GM21825 (cell line): ENCODE results near the gene MAP2K2.

Experiments
- ATAC-seq: cut with Tn5 transposase; IDR thresholded peaks from one replicate; pipeline ENCODE4 v1.9.1; 2021; ENCODE audit warnings: mild to moderate bottlenecking, moderate library complexity; ENCODE audit not compliant: unreplicated experiment

The MAP2K2 gene

GRCh38 chr19:4062419-4063368 is 61.2 kb downstream of the MAP2K2 start:
- no peak for ATAC-seq

- ATAC-seq = no peak
These were observed 62.1 kb downstream of the MAP2K2 start for GRCh38 chr19:4061683-4062418.

- no peak for ATAC-seq
These were observed 62.7 kb downstream of the MAP2K2 start for GRCh38 chr19:4061178-4061682.

- no peak for ATAC-seq
These were observed 63.2 kb downstream of the MAP2K2 start for GRCh38 chr19:4060621-4061177.

GRCh38 chr19:4059891-4060620 is 63.9 kb downstream of the MAP2K2 start:
- ATAC-seq = no peak

DNA sequence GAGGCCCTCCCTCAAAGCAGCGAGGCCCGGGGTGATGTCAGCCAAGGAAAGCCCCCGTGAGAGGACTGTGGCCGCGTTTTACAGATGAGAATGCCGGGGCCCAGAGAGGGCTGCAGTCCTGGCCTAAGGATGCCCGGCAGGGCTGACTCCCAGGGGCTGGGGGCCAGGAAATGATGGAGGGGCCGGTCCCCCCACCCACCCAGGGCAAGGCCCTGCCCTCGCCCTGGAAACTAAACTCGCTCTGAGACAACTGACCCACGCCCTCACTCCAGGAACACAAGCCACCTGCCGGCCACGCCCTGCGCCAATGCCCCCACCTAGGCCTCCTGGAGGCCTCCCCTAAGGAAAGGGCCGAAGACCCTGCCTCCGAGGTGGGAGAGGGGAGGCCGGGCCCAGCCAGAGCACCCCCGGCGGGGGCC is 64.5 kb downstream of the MAP2K2 start:
- ATAC-seq = no peak

- no peak for ATAC-seq
These were observed 65.0 kb downstream of the MAP2K2 start for GRCh38 chr19:4058693-4059452.

- no peak for ATAC-seq
These were observed 65.8 kb downstream of the MAP2K2 start for GRCh38 chr19:4057931-4058692.

DNA sequence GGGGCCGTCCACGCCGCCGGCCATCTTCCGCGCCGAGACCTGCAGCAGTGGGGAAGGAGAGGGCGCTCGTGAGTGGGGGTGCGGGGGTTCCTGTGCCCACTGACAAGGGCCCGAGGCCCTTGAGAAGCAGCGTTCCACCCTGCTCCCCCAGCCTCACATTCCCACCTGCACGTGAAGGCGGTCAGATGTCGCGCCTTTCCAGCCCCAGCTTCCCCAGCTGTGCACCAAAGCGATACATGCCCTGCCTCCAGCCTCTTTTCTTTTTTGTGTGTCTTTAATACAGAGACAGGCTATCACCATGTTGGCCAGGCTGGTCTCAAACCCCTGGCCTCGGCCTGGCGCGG is 68.7 kb downstream of the MAP2K2 start:
- no peak for ATAC-seq

DNA sequence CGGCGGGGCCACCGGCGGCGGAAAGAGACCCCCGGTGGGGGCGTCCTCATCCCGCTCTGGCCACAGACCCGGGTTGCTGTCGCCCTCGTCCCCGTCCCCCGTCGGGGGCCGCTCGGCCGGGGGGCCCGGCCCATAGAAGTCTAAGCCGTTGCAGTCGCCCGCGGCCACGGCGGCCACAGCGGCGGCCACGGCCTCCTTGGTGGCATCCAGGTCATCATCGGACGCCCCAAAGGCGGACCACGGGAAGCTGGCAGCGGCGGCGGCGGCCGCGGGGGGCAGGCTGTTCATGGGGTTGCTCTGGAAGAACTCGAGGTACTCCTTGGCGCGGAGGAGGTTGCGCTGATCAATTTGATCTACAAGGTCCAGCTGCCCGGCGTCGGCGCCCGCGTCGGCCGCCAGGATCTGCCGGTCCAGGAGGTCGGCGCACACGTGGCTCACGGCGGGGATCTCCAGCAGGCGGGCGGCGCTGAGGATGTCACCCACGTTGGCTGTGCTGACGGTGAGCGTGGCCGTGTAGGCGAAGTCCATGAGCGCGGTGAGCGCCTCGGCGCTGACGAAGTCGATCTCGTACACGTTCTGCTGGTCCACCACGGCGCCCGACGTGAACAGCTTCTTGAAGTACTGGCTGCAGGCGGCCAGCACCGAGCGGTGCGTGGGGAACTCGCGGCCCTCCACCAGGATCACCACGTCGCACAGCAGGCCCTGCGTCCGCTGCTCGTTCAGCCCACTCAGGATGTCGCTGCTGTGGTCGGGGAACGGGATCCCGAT is 69.3 kb downstream of the MAP2K2 start:
- no peak for ATAC-seq

- ATAC-seq = no peak
These were observed 70.2 kb downstream of the MAP2K2 start for GRCh38 chr19:4053423-4054324.

- no peak for ATAC-seq
These were observed 70.9 kb downstream of the MAP2K2 start for GRCh38 chr19:4052993-4053422.

DNA sequence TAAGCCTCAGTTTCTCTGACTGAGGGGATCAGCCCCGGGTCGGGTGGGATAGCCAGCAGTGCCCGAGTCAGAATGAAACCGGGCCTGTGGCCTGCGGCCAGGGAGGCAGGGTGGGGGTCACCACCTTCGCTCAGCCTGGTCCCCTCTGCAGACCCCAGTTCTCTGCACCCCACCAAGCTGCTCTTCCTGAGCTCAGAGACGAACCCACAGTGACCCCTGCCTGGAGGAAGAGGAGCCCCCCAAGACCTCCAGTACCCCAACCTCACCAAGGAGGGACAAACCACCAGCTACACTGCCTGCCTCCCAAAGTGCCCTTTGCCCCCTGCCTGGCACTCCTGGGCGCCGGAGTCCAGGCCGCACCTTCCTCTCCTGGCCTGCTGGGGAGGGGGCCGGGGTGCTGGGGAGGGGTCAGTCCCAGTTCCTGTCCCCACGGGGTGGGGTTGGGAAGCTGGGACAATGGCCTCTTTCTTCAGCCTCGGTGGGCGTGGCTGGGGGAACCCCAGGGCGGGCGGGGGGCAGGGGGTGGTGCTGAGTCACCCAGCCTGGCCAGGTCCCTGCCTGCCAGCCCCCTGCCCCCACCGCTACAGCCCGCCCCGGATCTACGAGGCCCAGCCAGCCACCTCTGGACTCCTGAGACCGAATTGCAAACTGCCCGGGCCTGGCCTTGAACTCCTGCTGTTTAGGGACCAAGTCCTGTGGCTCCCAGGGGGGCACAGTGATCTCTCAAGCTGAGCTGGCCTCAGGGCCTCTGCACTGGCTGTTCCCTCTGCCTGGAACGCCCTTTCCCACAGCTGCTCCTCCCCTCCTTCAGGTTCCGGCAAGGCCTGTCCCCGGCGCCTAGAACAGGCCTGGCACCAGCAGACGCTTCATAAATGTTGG is 71.6 kb downstream of the MAP2K2 start:
- no peak for ATAC-seq

DNA sequence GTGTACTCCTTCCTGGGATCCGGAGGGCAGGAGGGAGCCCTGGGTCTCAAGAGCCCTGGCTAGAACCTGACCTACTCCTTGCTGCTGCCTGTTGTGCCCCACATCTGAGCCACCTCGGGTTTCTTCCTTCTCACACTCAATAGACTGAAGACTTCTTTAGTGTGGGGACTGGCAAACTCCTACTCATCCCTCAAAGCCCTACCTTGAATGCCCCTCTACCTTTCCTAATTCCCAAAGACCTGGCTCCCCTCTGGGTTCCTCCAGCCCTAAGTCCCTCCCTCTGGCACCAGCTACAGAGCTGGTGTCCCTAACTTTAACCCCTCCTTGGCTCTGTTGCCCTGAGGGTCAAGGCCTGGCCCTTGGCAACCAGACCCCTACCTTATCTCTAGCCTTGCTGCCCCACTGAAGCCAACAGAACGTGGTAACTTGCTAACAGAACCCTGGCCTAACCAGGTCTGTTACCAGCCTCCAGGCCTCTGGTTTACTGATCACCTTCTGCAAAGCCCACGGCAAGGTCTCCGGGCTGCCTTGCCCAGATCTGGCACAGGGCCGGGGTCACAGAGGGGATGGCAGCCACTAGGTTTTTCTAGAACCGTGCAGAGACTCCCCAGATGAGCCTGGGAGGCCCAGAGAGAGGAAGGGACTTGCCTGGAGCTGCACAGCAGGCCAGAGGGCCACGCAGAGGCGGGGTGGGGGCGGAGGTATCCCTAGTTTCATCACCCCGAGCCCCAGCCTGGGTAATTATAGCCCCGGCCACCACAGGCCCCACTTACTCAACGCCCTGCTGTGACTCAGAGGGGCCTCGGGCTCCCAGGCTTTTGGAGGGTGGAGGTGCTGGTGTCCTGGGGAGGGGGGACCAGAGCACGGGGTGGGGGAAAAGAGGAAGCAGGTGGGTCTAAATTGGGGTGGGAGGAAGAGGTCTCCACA is 72.5 kb downstream of the MAP2K2 start:
- ATAC-seq = no peak

DNA sequence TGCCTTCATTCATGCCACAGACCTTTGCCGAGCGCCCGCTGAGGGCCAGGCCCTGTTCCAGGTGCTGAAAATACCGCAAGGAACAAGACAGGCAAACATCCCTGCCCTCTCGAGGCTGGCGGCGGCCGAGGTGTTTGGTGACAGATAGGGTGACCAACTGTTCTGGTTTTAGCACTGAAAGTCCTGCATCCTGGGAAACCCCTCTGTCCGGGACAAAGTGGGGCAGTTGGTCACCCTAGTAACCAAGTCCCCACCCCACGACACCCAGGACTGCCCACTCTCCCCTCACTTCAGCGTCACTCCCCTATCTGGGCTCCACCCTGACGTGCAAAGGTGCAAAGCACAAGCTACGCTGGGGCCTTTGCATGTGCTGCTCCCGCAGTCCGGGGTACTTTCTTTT is 74.5 kb downstream of the MAP2K2 start:
- no peak for ATAC-seq
